Activated T-helper 17 cell treated with anti-CD3 and anti-CD28 coated beads, Interleukin-2, amount 50 U/mL, for 72 hours (primary cell): ENCODE results near the gene IREB2. TPM values are rescaled to one million over a fixed set of nuclear protein-coding genes. Genes with fewer than 3 reads are reported as not detected.

Experiments used
- ATAC-seq: fragments of 150-1000 bp; cut with Tn5 transposase; replicated peaks from 2 replicates; pipeline ENCODE4 v1.10.0; 2021; ENCODE audit warnings: mild to moderate bottlenecking, moderate library complexity
- H3K27ac Mint-ChIP-seq: one replicate; pipeline ENCODE4 v1.8.0; 2022; ENCODE audit warnings: mixed read lengths
- H3K27me3 Mint-ChIP-seq: one replicate; pipeline ENCODE4 v1.8.0; 2022; ENCODE audit warnings: mixed read lengths
- H3K36me3 Mint-ChIP-seq: one replicate; pipeline ENCODE4 v1.8.0; 2022; ENCODE audit warnings: low read depth, mild to moderate bottlenecking, mixed read lengths
- H3K4me1 Mint-ChIP-seq: one replicate; pipeline ENCODE4 v1.8.0; 2022; ENCODE audit warnings: mixed read lengths
- H3K4me3 Mint-ChIP-seq: one replicate; pipeline ENCODE4 v1.8.0; 2022; ENCODE audit warnings: mild to moderate bottlenecking, mixed read lengths
- H3K9me3 Mint-ChIP-seq: one replicate; pipeline ENCODE4 v1.8.0; 2022; ENCODE audit warnings: mixed read lengths
- total RNA-seq, 2 donors: library from RNA; stranded (reverse); gene quantifications; one replicate each; pipeline ENCODE4 v1.2.3, GENCODE V29; 2022

The IREB2 gene
- total RNA-seq, 2 donors from 2014 or later, result 63.6 to 84.0 TPM

GRCh38 chr15:78550194-78550593, 112.2 kb downstream of the IREB2 start:
- H3K4me3 Mint-ChIP-seq, result no peak overlapping the region
- H3K9me3 Mint-ChIP-seq, result no peaks in the 10 kb centered on the region
- peaks cover 4% of the 10 kb centered on the region for H3K4me1 Mint-ChIP-seq
- H3K27me3 Mint-ChIP-seq, result no peaks in the 10 kb centered on the region
- ATAC-seq, result no peak
- no peak overlapping the region for H3K27ac Mint-ChIP-seq
- H3K36me3 Mint-ChIP-seq, result peaks cover 65% of the 10 kb centered on the region

- H3K27ac Mint-ChIP-seq, result no peak overlapping the region
- peaks cover 59% of the 10 kb centered on the region for H3K36me3 Mint-ChIP-seq
These were observed 112.8 kb downstream of the IREB2 start for GRCh38 chr15:78550815-78551214.

More at GRCh38 chr15:78550815-78551214, 112.8 kb downstream of the IREB2 start:
- Mint-ChIP-seq H3K4me1 (peaks cover 4% of the 10 kb centered on the region), H3K27me3 (no peaks in the 10 kb centered on the region), H3K4me3 (no peak overlapping the region), H3K9me3 (no peaks in the 10 kb centered on the region)
- ATAC-seq, result no peak

Other genes with a start within 250 kb of the IREB2 start
- gene ACSBG1, start 203.7 kb upstream of the IREB2 start, total RNA-seq, result not detected
- 10 to 100 TPM; 30.2 to 49.9 TPM for gene DNAJA4, start 173.7 kb upstream of the IREB2 start, total RNA-seq
- gene SKIC8, start 138.6 kb upstream of the IREB2 start, total RNA-seq, result 10 to 100 TPM; 33.7 to 54.7 TPM
- not detected for gene CRABP1, start 97.9 kb upstream of the IREB2 start, total RNA-seq
- gene HYKK, start 69.4 kb downstream of the IREB2 start, total RNA-seq, result 1 to 10 TPM in 1 of 2 donors, under 1 TPM in 1; 0.91 to 1.2 TPM
- gene PSMA4, start 102.2 kb downstream of the IREB2 start, total RNA-seq, result 100 to 1,000 TPM; 140 to 270 TPM
- 10 to 100 TPM in 1 of 2 donors, 1 to 10 TPM in 1; 5.9 to 14.1 TPM for gene CHRNA5, start 127.3 kb downstream of the IREB2 start, total RNA-seq
- gene CHRNA3, start 182.8 kb downstream of the IREB2 start, total RNA-seq, result not detected
- not detected for gene CHRNB4, start 203.0 kb downstream of the IREB2 start, total RNA-seq